DMS 273 treated with DMSO at 0.1 percent for 48 hours (cell line): ENCODE data around the gene PRAMEF27.
"Not testable (repeated sequence)": the region's sequence is repeated elsewhere in the genome, so short reads cannot be mapped to it uniquely, and the experiment has no call there.

ENCODE experiments used
- DNase-seq: peaks from one replicate; lab custom pipeline; 2025; lab: John Stamatoyannopoulos, UW

Gene PRAMEF27

GRCh38 chr1:13056475-13056874 is at the start of gene PRAMEF27:
Gene PRAMEF27, minus strand, starts transcription at chr1:13056575. Its CDS starts 2,916 bp downstream, at chr1:13053659.
- not testable (repeated sequence) for DNase-seq

GRCh38 chr1:13070474-13070873 is 14.1 kb upstream of the PRAMEF27 start, which contains the start of gene PRAMEF25:
Gene PRAMEF25, plus strand, starts transcription at chr1:13070774. Its CDS starts 2,920 bp downstream, at chr1:13073694.
- DNase-seq, result not testable (repeated sequence)

- not testable (repeated sequence) for DNase-seq
Observed at GRCh38 chr1:13019846-13020245, 36.5 kb downstream of the PRAMEF27 start.

- DNase-seq, result not testable (repeated sequence)
Observed at GRCh38 chr1:13011932-13012331, 44.4 kb downstream of the PRAMEF27 start.

GRCh38 chr1:13009348-13009747 is 47.0 kb downstream of the PRAMEF27 start:
- not testable (repeated sequence) for DNase-seq

- DNase-seq, result not testable (repeated sequence)
Observed at GRCh38 chr1:13005732-13006131, 50.6 kb downstream of the PRAMEF27 start.
